ENCODE measurements around the gene ADRM1. TPM values are rescaled to one million over a fixed set of nuclear protein-coding genes. Genes with fewer than 3 reads are reported as not detected.

ADRM1 gene
- total and polyA plus RNA-seq, 2 of the 4 experiments (the other 2 are of a cell fraction), result 103 to 149 TPM

DNA sequence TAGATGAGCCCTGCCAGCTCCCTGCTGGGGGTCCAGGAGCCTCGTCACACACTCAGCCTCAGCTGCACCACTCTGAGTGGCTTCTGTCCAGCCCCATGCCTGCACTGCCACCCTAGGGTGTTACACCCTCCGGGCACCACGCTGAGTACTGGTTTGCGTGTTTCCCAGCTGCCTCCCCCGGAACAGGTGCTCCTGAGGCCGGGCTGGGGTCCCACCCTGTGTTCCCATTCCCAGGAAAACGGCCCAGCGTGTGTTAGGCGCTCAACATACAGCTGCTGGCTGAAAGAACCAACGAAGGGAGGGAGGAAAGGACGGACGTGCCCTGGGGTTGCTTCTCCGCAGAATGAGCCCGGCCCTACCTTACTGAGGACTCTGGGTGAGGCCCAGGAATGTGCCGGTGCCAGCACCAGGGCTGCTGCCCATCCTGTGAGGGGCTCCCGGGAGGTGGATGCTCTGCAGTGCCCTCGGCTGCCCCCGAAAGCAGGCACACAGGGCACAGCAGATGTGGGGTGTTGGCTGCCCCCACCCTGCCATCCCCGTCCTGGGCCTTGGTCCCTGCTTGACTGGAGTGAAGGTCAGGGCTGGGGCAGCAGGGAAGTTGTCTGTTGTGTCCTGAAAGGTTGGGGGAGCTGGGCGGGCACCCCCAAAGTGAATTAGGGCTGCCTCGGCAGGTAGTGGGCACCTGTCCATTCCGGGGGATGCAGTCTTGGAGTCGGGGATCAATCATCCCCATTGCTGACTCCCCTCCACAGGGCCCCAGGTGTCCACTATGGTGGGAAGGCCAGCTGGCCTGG, 48.0 kb downstream of the ADRM1 start:
- Histone ChIP-seq H3K9ac (ENCODE audit: low read depth, low read length) (no peak overlapping the region), H3K36me3 (ENCODE audit: control insufficient read depth, insufficient read depth, low read length) (peaks cover 9% of the 10 kb centered on the region; the same call in 1 of the 2 replicates), H3K9me1 (ENCODE audit: insufficient read depth, low read length) (no peaks in the 10 kb centered on the region), H2AK9ac (replicated peaks; ENCODE audit: low read depth, low read length, poor library complexity) (no peak overlapping the region), H3K4me3 (ENCODE audit: insufficient read depth, low read depth, low read length) (no peak overlapping the region), H3K18ac (ENCODE audit: low read depth, low read length) (no peak overlapping the region), H2BK5ac (ENCODE audit: low read depth, low read length, poor library complexity, severe bottlenecking) (no peak overlapping the region), H3K9me3 (ENCODE audit: control insufficient read depth, insufficient read depth, low read length) (no peaks in the 10 kb centered on the region), H3K27ac (ENCODE audit: insufficient read depth, low read length) (no peak overlapping the region), H4K20me1 (ENCODE audit: insufficient read depth, low read length) (no peaks in the 10 kb centered on the region), H3K79me1 (ENCODE audit: low read depth in 1 of 2, low read length in 2 of 2) (no peaks in the 10 kb centered on the region), H2AK5ac (ENCODE audit: low read depth, low read length) (no peak overlapping the region), H2BK120ac (ENCODE audit: low read depth, low read length) (no peak overlapping the region), H4K8ac (ENCODE audit: low read depth in 2 of 2, low read length in 2 of 2) (no peak overlapping the region), H2AFZ (replicated peaks; ENCODE audit: low read length, poor library complexity) (no peak overlapping the region), H3K4me2 (ENCODE audit: low read depth, low read length) (no peak overlapping the region), H3K4ac (ENCODE audit: low read depth, low read length) (no peak overlapping the region), H2BK15ac (ENCODE audit: low read depth, low read length) (no peak overlapping the region), H3K14ac (replicated peaks; ENCODE audit: low read depth, low read length) (no peak overlapping the region), H3K56ac (ENCODE audit: extremely low read depth, insufficient read depth, low read length) (no peak overlapping the region), H4K91ac (ENCODE audit: insufficient read depth, low read depth, low read length) (no peak overlapping the region), H2BK20ac (ENCODE audit: low read depth, low read length) (no peak overlapping the region), H3K27me3 (ENCODE audit: control insufficient read depth, insufficient read depth, low read length) (no peaks in the 10 kb centered on the region), H3K4me1 (ENCODE audit: control insufficient read depth, insufficient read depth, low read length) (peaks cover 7% of the 10 kb centered on the region), H4K5ac (ENCODE audit: low read depth, low read length) (no peak overlapping the region), H3K23ac (ENCODE audit: low read depth, low read length) (no peak overlapping the region)
- BruUV-seq (replicated peaks), result no TSS peak
- in situ Hi-C loops (cut with MboI; ENCODE audit: low sequenced_read_pairs), result no loop called here
- DNase-seq, result no peak
- WGBS, 2 experiments (ENCODE audit: extremely low coverage in 2 of 2, insufficient read length in 1 of 2), result 95% methylated on average over 9 of the region's 23 CpGs; no CpG with 5 or more reads in 1 of the 2 experiments
- dilution Hi-C loops (cut with HindIII; ENCODE audit: low sequenced_read_pairs, unreplicated experiment), result no loop called here
- TF ChIP-seq POLR2A (IDR thresholded peaks at IDR 0.05; ENCODE audit: low read depth, low read length) (no peak), FOS (IDR thresholded peaks at IDR 0.05; ENCODE audit: low read depth, low read length) (no peak), RCOR1 (IDR thresholded peaks at IDR 0.05; ENCODE audit: insufficient replicate concordance, low read length) (no peak), MAZ (IDR thresholded peaks at IDR 0.05; ENCODE audit: borderline replicate concordance, low read depth, low read length) (no peak), RFX5 (IDR thresholded peaks at IDR 0.05; ENCODE audit: low read depth, low read length) (no peak), MXI1 (IDR thresholded peaks at IDR 0.05; ENCODE audit: borderline replicate concordance, low read depth, low read length) (no peak), CHD1 (IDR thresholded peaks at IDR 0.05; ENCODE audit: low read depth, low read length) (no peak), BHLHE40 (IDR thresholded peaks at IDR 0.05; ENCODE audit: low read depth, low read length) (no peak), MAFK (IDR thresholded peaks at IDR 0.05; ENCODE audit: low read depth, low read length) (no peak), RAD21 (IDR thresholded peaks at IDR 0.05; ENCODE audit: low read length) (no peak)
- TF ChIP-seq, protein P1, sequence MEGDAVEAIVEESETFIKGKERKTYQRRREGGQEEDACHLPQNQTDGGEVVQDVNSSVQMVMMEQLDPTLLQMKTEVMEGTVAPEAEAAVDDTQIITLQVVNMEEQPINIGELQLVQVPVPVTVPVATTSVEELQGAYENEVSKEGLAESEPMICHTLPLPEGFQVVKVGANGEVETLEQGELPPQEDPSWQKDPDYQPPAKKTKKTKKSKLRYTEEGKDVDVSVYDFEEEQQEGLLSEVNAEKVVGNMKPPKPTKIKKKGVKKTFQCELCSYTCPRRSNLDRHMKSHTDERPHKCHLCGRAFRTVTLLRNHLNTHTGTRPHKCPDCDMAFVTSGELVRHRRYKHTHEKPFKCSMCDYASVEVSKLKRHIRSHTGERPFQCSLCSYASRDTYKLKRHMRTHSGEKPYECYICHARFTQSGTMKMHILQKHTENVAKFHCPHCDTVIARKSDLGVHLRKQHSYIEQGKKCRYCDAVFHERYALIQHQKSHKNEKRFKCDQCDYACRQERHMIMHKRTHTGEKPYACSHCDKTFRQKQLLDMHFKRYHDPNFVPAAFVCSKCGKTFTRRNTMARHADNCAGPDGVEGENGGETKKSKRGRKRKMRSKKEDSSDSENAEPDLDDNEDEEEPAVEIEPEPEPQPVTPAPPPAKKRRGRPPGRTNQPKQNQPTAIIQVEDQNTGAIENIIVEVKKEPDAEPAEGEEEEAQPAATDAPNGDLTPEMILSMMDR (conservative IDR thresholded peaks at IDR 0.05; ENCODE audit: low read depth, low read length), result no peak
- POLR2A ChIA-PET (ENCODE audit: unreplicated experiment), result no interaction called here
- CTCF ChIA-PET, result no interaction called here
- no peak for ATAC-seq (ENCODE audit: low read depth)
- intact Hi-C loops (cut with micrococcal nuclease), result no loop called here
